DOHH2 (cell line): ENCODE measurements around the gene FCN1.

ENCODE experiments used
- CTCF ChIP-seq: fragments of 200-600 bp; sonication (generic); IDR thresholded peaks from one replicate; pipeline ENCODE4 v1.5.1; 2014; ENCODE audit warnings: antibody characterized with exemption, mild to moderate bottlenecking, low read depth, low read length; ENCODE audit not compliant: poor library complexity, severe bottlenecking
- EZH2phosphoT487 ChIP-seq: fragments of 200-600 bp; sonication (generic); IDR thresholded peaks from 2 replicates; pipeline ENCODE4 v1.6.1; 2017; ENCODE audit warnings: borderline replicate concordance, mild to moderate bottlenecking, antibody characterized with exemption, low read length, moderate library complexity, mixed read lengths

- no peak for TF ChIP-seq CTCF
- no peak for TF ChIP-seq EZH2phosphoT487
Observed at GRCh38 chr9:134949681-134950385, 32.1 kb upstream of the FCN1 start.
